ENCODE results near the gene BST2. TPM values are rescaled to one million over a fixed set of nuclear protein-coding genes. Genes with fewer than 3 reads are reported as not detected.
A peak's percentile ranks its signal among the peaks of the same experiment; 100 is the strongest.

BST2 gene
- total and polyA plus RNA-seq, 10 of the 15 experiments (the other 5 are each of a cell fraction or from before 2014, with no cell fraction given): 16.6 to 372 (median 264) TPM

GRCh38 chr19:17450264-17451075 lies 45.0 kb upstream of the BST2 start:
- Histone ChIP-seq H3K36me3 (ENCODE audit: control insufficient read depth in 2 of 2, insufficient read depth in 2 of 2, low read length in 1 of 2) (no peaks in the 10 kb centered on the region), H3K9me3 (replicated peaks; ENCODE audit: control insufficient read depth, insufficient read depth, low read length) (no peaks in the 10 kb centered on the region; the same call in 2 of the 3 replicates), H3K27me3 (replicated peaks in 1 of 2; ENCODE audit: control insufficient read depth in 2 of 2, insufficient read depth in 2 of 2, low read length in 1 of 2) (peaks cover 5 to 6% of the 10 kb centered on the region in 2 experiments; a peak in 3 of 4 replicates), H3K4me3 (no peak overlapping the region), H2AFZ (ENCODE audit: control insufficient read depth, low read depth, low read length) (peak overlapping the region; percentile 23; the same call in 1 of the 2 replicates), H3K9ac (ENCODE audit: control insufficient read depth, insufficient read depth, low read length) (no peak overlapping the region), H3K4me1 (ENCODE audit: control insufficient read depth, insufficient read depth, low read length) (peaks cover 11% of the 10 kb centered on the region), H3K4me2 (ENCODE audit: control insufficient read depth, insufficient read depth) (0 out of 2 replicates have a peak overlapping the region, but pooled peaks have one; percentile 17), H4K20me1 (ENCODE audit: control insufficient read depth, insufficient read depth) (no peaks in the 10 kb centered on the region; the same call in 1 of the 2 replicates), H3K79me2 (ENCODE audit: control insufficient read depth, insufficient read depth, low read length) (no peaks in the 10 kb centered on the region), H3K27ac (ENCODE audit: control insufficient read depth, insufficient read depth) (no peak overlapping the region)
- RAD21 ChIA-PET (ENCODE audit: unreplicated experiment): interaction anchor here (1.0 to 1.1 kb wide), 2 partner anchors 9 to 15 kb away, joined by 3 to 4 read pairs; no protein-coding TSS in a partner anchor
- POLR2A ChIA-PET: interaction anchor here (0.7 kb wide), 1 partner anchor 700 kb away, joined by 4 read pairs; no protein-coding TSS in a partner anchor
- FAIRE-seq: peak; percentile 31
- no peak for DNase-seq (ENCODE audit: low read depth, low spot score)
- SMC1A ChIA-PET (ENCODE audit: uncharacterized antibody, unreplicated experiment): interaction anchor here (0.7 kb wide), 1 partner anchor 15 kb away, joined by 3 read pairs; no protein-coding TSS in a partner anchor
- CTCF ChIA-PET: no interaction called here
- ATAC-seq: peak; percentile 64
- intact Hi-C loops (cut with micrococcal nuclease; ENCODE audit: unreplicated experiment) (no loop called here), in situ Hi-C loops (cut with MboI) (no loop called here)
- peak; percentile 44 for TF ChIP-seq EED (IDR thresholded peaks at IDR 0.05; ENCODE audit: low read depth)
- TF ChIP-seq MEF2A (IDR thresholded peaks at IDR 0.05; ENCODE audit: insufficient read depth, low read depth, low read length): 0 out of 2 replicates have a peak, but pooled peaks have one; percentile 43
- peak; percentile 46 for TF ChIP-seq RUNX3 (IDR thresholded peaks at IDR 0.05; ENCODE audit: low read length)
- no peak for TF ChIP-seq ATF7 (IDR thresholded peaks at IDR 0.05; ENCODE audit: low read depth)
- TF ChIP-seq IKZF2 (IDR thresholded peaks at IDR 0.05): peak in 1 of 2 experiments; percentile 16; a peak in 1 of 4 replicates
- peak; percentile 52; the same call in 1 of the 2 replicates for TF ChIP-seq JUNB (IDR thresholded peaks at IDR 0.05)
- no peak for TF ChIP-seq WRNIP1 (IDR thresholded peaks at IDR 0.05; ENCODE audit: borderline replicate concordance, low read depth, low read length)
- WGBS (ENCODE audit: insufficient coverage, insufficient replicate concordance, low lambda C conversion rate, missing lambda C conversion rate): 44% methylated on average over 7 of the region's 8 CpGs
- no TSS peak for BruUV-seq (replicated peaks)
